ENCODE data around the gene TFPI2. TPM values are rescaled to one million over a fixed set of nuclear protein-coding genes. Genes with fewer than 3 reads are reported as not detected.
"Not testable (repeated sequence)": the region's sequence is repeated elsewhere in the genome, so short reads cannot be mapped to it uniquely, and the experiment has no call there.

TFPI2 gene
- total RNA-seq, 1 experiment from 2014 or later, result 4.4 TPM

DNA sequence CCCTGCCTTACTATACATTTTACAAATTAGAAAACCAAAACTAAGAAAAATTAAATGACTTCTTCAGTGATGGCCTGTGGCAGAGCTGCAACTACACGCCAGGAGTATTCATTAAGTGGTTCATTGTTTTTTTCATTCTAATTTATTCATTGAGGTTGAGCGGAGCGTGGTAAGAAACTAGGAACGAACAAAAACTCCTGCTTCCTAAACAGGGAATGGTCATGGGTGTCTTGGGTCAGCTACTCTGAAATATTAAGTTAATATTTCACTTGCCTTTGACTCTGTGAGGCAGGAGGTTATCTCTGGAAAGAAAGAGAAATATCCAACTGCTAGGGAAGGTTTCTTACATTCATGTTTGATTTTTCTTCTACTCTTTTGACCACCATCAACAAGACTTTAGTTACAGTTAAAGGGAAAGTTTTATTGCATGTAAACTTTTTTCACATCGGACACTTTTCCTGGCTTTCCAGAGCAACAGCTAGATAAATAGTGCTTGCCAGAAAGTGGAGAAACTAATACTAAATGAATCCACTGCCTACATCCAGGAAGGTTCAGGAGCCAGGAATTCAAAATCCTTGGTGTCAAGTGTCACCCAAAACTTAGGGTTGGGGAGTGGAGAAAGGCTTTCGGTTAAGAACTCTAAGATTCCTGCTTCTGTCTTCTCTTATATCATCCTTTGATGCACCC lies 30.1 kb upstream of the TFPI2 start:
- H2AFZ ChIP-seq (ENCODE audit: low read length), result no peak overlapping the region
- no peak overlapping the region for H3K56ac ChIP-seq (ENCODE audit: insufficient read length, low read depth, low read length)
- no peak overlapping the region for H3K23ac ChIP-seq (ENCODE audit: insufficient read length, low read depth, low read length)
- no peak for DNase-seq
- WGBS (ENCODE audit: extremely low coverage, insufficient read length, low lambda C conversion rate), result no CpG with 5 or more reads among the region's 6 CpGs
- no peak overlapping the region for H2BK15ac ChIP-seq (ENCODE audit: low read depth, low read length)
- no peaks in the 10 kb centered on the region for H3K79me1 ChIP-seq (ENCODE audit: insufficient read depth, low read depth, low read length, poor library complexity, severe bottlenecking)
- no peaks in the 10 kb centered on the region for H3K9me3 Mint-ChIP-seq
- H3K27me3 Mint-ChIP-seq (ENCODE audit: low read depth), result peaks cover 3% of the 10 kb centered on the region
- no peak overlapping the region for H3K14ac ChIP-seq (ENCODE audit: insufficient read depth, low read length)
- no peak overlapping the region for H4K5ac ChIP-seq (ENCODE audit: insufficient read length, low read depth, low read length)
- H3K4me2 ChIP-seq (ENCODE audit: insufficient read depth, insufficient read length, low read length), result no peak overlapping the region
- no peaks in the 10 kb centered on the region for H3K79me2 ChIP-seq (ENCODE audit: insufficient read depth, low read length)
- H3K18ac ChIP-seq (ENCODE audit: insufficient read length, low read depth, low read length), result no peak overlapping the region
- no peak overlapping the region for H3K4ac ChIP-seq (ENCODE audit: low read depth, low read length)
- no peak overlapping the region for H3K9ac ChIP-seq (ENCODE audit: extremely low read depth, insufficient read length, low read length)
- H3K4me3 Mint-ChIP-seq, result peak overlapping the region; percentile 59 to 63; a peak in 2 of 5 replicates
- H3K27ac Mint-ChIP-seq, result no peak overlapping the region; a peak in 1 of 7 replicates
- H4K20me1 ChIP-seq (ENCODE audit: control insufficient read depth, insufficient read depth, insufficient read length), result no peaks in the 10 kb centered on the region
- H2BK120ac ChIP-seq (ENCODE audit: low read depth, low read length, poor library complexity, severe bottlenecking), result no peak overlapping the region
- no peaks in the 10 kb centered on the region for H3K4me1 ChIP-seq (ENCODE audit: insufficient read depth, low read length)
- no peak overlapping the region for H4K8ac ChIP-seq (replicated peaks; ENCODE audit: insufficient read length, low read depth, low read length)
- no peak overlapping the region for H4K91ac ChIP-seq (ENCODE audit: insufficient read length, low read depth, low read length)
- H2BK5ac ChIP-seq (ENCODE audit: insufficient read length, low read length), result no peak overlapping the region
- no peak overlapping the region for H3T11ph ChIP-seq (ENCODE audit: low read length)
- TF ChIP-seq, protein P1, sequence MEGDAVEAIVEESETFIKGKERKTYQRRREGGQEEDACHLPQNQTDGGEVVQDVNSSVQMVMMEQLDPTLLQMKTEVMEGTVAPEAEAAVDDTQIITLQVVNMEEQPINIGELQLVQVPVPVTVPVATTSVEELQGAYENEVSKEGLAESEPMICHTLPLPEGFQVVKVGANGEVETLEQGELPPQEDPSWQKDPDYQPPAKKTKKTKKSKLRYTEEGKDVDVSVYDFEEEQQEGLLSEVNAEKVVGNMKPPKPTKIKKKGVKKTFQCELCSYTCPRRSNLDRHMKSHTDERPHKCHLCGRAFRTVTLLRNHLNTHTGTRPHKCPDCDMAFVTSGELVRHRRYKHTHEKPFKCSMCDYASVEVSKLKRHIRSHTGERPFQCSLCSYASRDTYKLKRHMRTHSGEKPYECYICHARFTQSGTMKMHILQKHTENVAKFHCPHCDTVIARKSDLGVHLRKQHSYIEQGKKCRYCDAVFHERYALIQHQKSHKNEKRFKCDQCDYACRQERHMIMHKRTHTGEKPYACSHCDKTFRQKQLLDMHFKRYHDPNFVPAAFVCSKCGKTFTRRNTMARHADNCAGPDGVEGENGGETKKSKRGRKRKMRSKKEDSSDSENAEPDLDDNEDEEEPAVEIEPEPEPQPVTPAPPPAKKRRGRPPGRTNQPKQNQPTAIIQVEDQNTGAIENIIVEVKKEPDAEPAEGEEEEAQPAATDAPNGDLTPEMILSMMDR (conservative IDR thresholded peaks at IDR 0.05), result no peak
- H2BK12ac ChIP-seq (ENCODE audit: insufficient read length, low read depth, low read length), result no peak overlapping the region
- peaks cover 7% of the 10 kb centered on the region for H3K23me2 ChIP-seq (ENCODE audit: insufficient read length, low read depth, low read length, poor library complexity, severe bottlenecking)
- H3K27me3 ChIP-seq (ENCODE audit: insufficient read depth, low read length), result no peaks in the 10 kb centered on the region
- no peak overlapping the region for H2AK5ac ChIP-seq (ENCODE audit: insufficient read length, low read length)
- H3K9me3 ChIP-seq (ENCODE audit: control insufficient read depth, low read depth, low read length), result no peaks in the 10 kb centered on the region
- no peak overlapping the region for H3K27ac ChIP-seq (ENCODE audit: insufficient read length, low read depth, low read length)
- H2BK20ac ChIP-seq (ENCODE audit: low read depth, low read length, poor library complexity, severe bottlenecking), result no peak overlapping the region
- no peaks in the 10 kb centered on the region for H3K36me3 Mint-ChIP-seq (ENCODE audit: insufficient read depth in 1 of 3, low read depth in 3 of 3)
- peaks cover 15 to 19% of the 10 kb centered on the region in 2 experiments for H3K4me1 Mint-ChIP-seq

DNA sequence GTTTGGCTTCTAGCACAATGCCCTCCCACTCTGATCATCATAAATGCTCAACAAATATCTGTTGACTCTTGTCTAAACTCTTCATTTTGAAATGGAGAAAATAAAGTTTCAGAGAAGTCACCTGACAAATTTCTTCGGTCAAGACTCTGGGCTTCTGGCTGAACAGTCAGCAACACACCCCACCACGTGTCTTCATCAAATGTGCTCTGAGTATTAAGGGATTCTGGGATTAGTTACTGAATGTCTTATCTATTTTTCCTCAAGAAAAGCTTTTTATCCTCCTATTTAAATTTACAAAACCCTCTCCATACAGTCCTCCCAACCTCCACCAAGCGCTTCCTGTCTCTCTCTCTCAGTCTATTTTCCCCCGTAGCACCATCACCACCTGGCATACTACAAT lies 25.8 kb upstream of the TFPI2 start:
- not testable (repeated sequence) for DNase-seq; H3K27me3 ChIP-seq (ENCODE audit: insufficient read depth, low read length); H3K27ac ChIP-seq (ENCODE audit: insufficient read length, low read depth, low read length); H3K4me1 ChIP-seq (ENCODE audit: insufficient read depth, low read length); H3K56ac ChIP-seq (ENCODE audit: insufficient read length, low read depth, low read length); H3K23me2 ChIP-seq (ENCODE audit: insufficient read length, low read depth, low read length, poor library complexity, severe bottlenecking); H2BK120ac ChIP-seq (ENCODE audit: low read depth, low read length, poor library complexity, severe bottlenecking); H3K36me3 Mint-ChIP-seq (ENCODE audit: insufficient read depth in 1 of 3, low read depth in 3 of 3); H3K14ac ChIP-seq (ENCODE audit: insufficient read depth, low read length); H4K8ac ChIP-seq (replicated peaks; ENCODE audit: insufficient read length, low read depth, low read length); H3K27ac Mint-ChIP-seq; H3T11ph ChIP-seq (ENCODE audit: low read length); H4K5ac ChIP-seq (ENCODE audit: insufficient read length, low read depth, low read length); H2AFZ ChIP-seq (ENCODE audit: low read length); H2BK5ac ChIP-seq (ENCODE audit: insufficient read length, low read length); H3K4me3 Mint-ChIP-seq; H2BK20ac ChIP-seq (ENCODE audit: low read depth, low read length, poor library complexity, severe bottlenecking); H2AK5ac ChIP-seq (ENCODE audit: insufficient read length, low read length); H2BK12ac ChIP-seq (ENCODE audit: insufficient read length, low read depth, low read length); H2BK15ac ChIP-seq (ENCODE audit: low read depth, low read length); H3K79me2 ChIP-seq (ENCODE audit: insufficient read depth, low read length); H3K9ac ChIP-seq (ENCODE audit: extremely low read depth, insufficient read length, low read length); H4K20me1 ChIP-seq (ENCODE audit: control insufficient read depth, insufficient read depth, insufficient read length); H4K91ac ChIP-seq (ENCODE audit: insufficient read length, low read depth, low read length); H3K4ac ChIP-seq (ENCODE audit: low read depth, low read length); H3K79me1 ChIP-seq (ENCODE audit: insufficient read depth, low read depth, low read length, poor library complexity, severe bottlenecking); H3K18ac ChIP-seq (ENCODE audit: insufficient read length, low read depth, low read length); H3K9me3 Mint-ChIP-seq; H3K4me2 ChIP-seq (ENCODE audit: insufficient read depth, insufficient read length, low read length); H3K23ac ChIP-seq (ENCODE audit: insufficient read length, low read depth, low read length); H3K27me3 Mint-ChIP-seq (ENCODE audit: low read depth); H3K9me3 ChIP-seq (ENCODE audit: control insufficient read depth, low read depth, low read length)
- peaks cover 11 to 12% of the 10 kb centered on the region in 2 experiments for H3K4me1 Mint-ChIP-seq
- WGBS (ENCODE audit: extremely low coverage, insufficient read length, low lambda C conversion rate), result 100% methylated on average over 1 of the region's 4 CpGs
